ENCODE data around the gene C2CD2.
A peak's percentile ranks its signal among the peaks of the same experiment; 100 is the strongest.

The C2CD2 gene

GRCh38 chr21:41881051-41881450 lies 72.8 kb downstream of the C2CD2 start:
- no peaks in the 10 kb centered on the region for H3K27me3 ChIP-seq (ENCODE audit: insufficient read depth, low read length)
- no peak overlapping the region for H3K27ac ChIP-seq (ENCODE audit: low read depth, low read length)
- H3K9me3 ChIP-seq (ENCODE audit: insufficient read depth, low read depth, low read length) = no peaks in the 10 kb centered on the region
- no peaks in the 10 kb centered on the region for H3K36me3 ChIP-seq (ENCODE audit: insufficient read depth, low read length)
- 90% methylated on average over 6 of the region's 6 CpGs for WGBS
- H3K9ac ChIP-seq (ENCODE audit: low read depth, low read length) = no peak overlapping the region
- H3K4me1 ChIP-seq (ENCODE audit: insufficient read depth, low read length) = peaks cover 10% of the 10 kb centered on the region; the same call in 1 of the 2 replicates
- no peak overlapping the region for H3K4me3 ChIP-seq (ENCODE audit: low read length)

DNA sequence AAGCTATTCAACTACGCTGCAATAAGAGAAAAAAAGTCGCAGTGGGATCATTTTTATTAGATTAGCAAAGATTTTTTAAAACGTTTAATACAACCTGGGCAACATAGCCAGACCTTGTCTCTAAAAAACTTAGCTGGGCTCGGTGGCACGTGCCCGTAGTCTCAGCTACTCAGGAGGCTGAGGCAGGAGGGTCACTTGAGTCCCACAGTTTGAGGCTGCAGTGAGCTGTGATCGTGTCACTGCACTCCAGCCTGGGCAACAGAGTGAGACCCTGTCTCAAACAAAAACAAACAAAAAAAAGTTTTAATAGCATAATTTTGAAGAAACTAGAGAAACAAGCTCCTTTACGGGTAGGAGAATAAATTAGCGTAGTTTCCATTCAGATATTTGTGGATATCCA lies 73.7 kb downstream of the C2CD2 start:
- WGBS = 92% methylated on average over 9 of the region's 9 CpGs
- Histone ChIP-seq H3K4me1 (ENCODE audit: insufficient read depth, low read length) (peaks cover 8% of the 10 kb centered on the region; the same call in 1 of the 2 replicates), H3K4me3 (ENCODE audit: low read length) (peak overlapping the region; percentile 95; the same call in 1 of the 2 replicates), H3K9ac (ENCODE audit: low read depth, low read length) (no peak overlapping the region), H3K27me3 (ENCODE audit: insufficient read depth, low read length) (no peaks in the 10 kb centered on the region), H3K9me3 (ENCODE audit: insufficient read depth, low read depth, low read length) (no peaks in the 10 kb centered on the region), H3K27ac (ENCODE audit: low read depth, low read length) (no peak overlapping the region), H3K36me3 (ENCODE audit: insufficient read depth, low read length) (no peaks in the 10 kb centered on the region)

GRCh38 chr21:41879190-41879998 lies 74.4 kb downstream of the C2CD2 start, which contains the start of gene PRDM15:
PRDM15 (minus strand) TSS chr21:41879344; CDS start chr21:41860363, 18,981 bp downstream.
- H3K4me1 ChIP-seq (ENCODE audit: insufficient read depth, low read length) = peaks cover 7% of the 10 kb centered on the region; the same call in 1 of the 2 replicates
- WGBS = 2% methylated on average over 85 of the region's 89 CpGs

GRCh38 chr21:41878831-41879189 lies 75.0 kb downstream of the C2CD2 start:
- H3K9ac ChIP-seq (ENCODE audit: low read depth, low read length) = peak overlapping the region; percentile 94; the same call in 1 of the 2 replicates
- no peak overlapping the region; the same call in 1 of the 2 replicates for H3K27ac ChIP-seq (ENCODE audit: low read depth, low read length)
- H3K27me3 ChIP-seq (ENCODE audit: insufficient read depth, low read length) = no peaks in the 10 kb centered on the region
- H3K4me3 ChIP-seq (ENCODE audit: low read length) = peak overlapping the region; percentile 95
- WGBS = under 1% methylated on average over 65 of the region's 65 CpGs
- H3K4me1 ChIP-seq (ENCODE audit: insufficient read depth, low read length) = peaks cover 7% of the 10 kb centered on the region; the same call in 1 of the 2 replicates
- no peaks in the 10 kb centered on the region for H3K9me3 ChIP-seq (ENCODE audit: insufficient read depth, low read depth, low read length)
- H3K36me3 ChIP-seq (ENCODE audit: insufficient read depth, low read length) = no peaks in the 10 kb centered on the region

More at GRCh38 chr21:41879190-41879998, 74.4 kb downstream of the C2CD2 start, which contains the start of gene PRDM15:
- Histone ChIP-seq H3K36me3 (ENCODE audit: insufficient read depth, low read length) (no peaks in the 10 kb centered on the region), H3K9me3 (ENCODE audit: insufficient read depth, low read depth, low read length) (no peaks in the 10 kb centered on the region), H3K27ac (ENCODE audit: low read depth, low read length) (peak within 1 kb of the TSS; percentile 44), H3K9ac (ENCODE audit: low read depth, low read length) (peak within 1 kb of the TSS; percentile 94), H3K4me3 (ENCODE audit: low read length) (peak within 1 kb of the TSS; percentile 95), H3K27me3 (ENCODE audit: insufficient read depth, low read length) (no peaks in the 10 kb centered on the region)

GRCh38 chr21:41877901-41878830 lies 75.7 kb downstream of the C2CD2 start:
- Histone ChIP-seq H3K4me1 (ENCODE audit: insufficient read depth, low read length) (peaks cover 7% of the 10 kb centered on the region; the same call in 1 of the 2 replicates), H3K27me3 (ENCODE audit: insufficient read depth, low read length) (no peaks in the 10 kb centered on the region), H3K27ac (ENCODE audit: low read depth, low read length) (no peak overlapping the region), H3K4me3 (ENCODE audit: low read length) (peak overlapping the region; percentile 95), H3K36me3 (ENCODE audit: insufficient read depth, low read length) (no peaks in the 10 kb centered on the region), H3K9me3 (ENCODE audit: insufficient read depth, low read depth, low read length) (no peaks in the 10 kb centered on the region), H3K9ac (ENCODE audit: low read depth, low read length) (peak overlapping the region; percentile 82)
- 15% methylated on average over 45 of the region's 48 CpGs for WGBS

DNA sequence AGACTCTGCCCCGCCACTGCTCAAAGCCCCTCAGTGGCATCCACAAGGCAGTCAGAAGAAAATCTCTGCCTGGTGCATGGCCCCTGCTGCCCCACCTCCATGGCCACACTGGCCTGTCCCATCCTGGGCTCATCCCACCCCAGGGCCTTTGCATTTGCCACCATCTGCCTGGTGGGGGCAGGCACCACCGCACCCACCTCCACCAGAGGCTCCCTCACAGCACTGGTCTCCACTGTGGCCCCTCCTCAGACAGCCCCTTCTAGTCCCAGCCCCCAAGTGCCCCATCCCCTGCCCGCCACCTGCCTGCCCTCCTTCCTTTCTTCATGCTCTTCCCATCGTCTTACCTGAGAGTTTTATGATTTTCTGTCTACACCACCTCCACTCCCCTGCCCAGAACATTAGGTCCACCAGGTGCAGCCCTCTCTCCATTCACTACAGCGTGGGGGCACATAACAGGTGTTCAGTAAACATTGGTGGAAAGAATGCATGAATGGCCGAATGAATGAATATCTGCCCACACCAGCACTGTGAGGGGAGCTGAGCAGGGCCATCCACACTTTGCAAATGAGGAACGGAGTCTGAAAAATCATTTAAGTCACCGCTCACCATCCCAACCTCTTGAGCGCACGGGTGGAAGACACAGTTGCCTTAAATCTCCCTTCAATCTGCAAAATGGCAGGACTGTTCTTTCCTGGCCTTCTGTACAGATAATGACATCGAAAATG lies 76.7 kb downstream of the C2CD2 start:
- no peaks in the 10 kb centered on the region for H3K9me3 ChIP-seq (ENCODE audit: insufficient read depth, low read depth, low read length)
- H3K9ac ChIP-seq (ENCODE audit: low read depth, low read length) = no peak overlapping the region
- H3K4me1 ChIP-seq (ENCODE audit: insufficient read depth, low read length) = peaks cover 7% of the 10 kb centered on the region; the same call in 1 of the 2 replicates
- H3K27me3 ChIP-seq (ENCODE audit: insufficient read depth, low read length) = no peaks in the 10 kb centered on the region
- H3K4me3 ChIP-seq (ENCODE audit: low read length) = no peak overlapping the region
- no peaks in the 10 kb centered on the region for H3K36me3 ChIP-seq (ENCODE audit: insufficient read depth, low read length)
- WGBS = 94% methylated on average over 10 of the region's 11 CpGs
- H3K27ac ChIP-seq (ENCODE audit: low read depth, low read length) = no peak overlapping the region

DNA sequence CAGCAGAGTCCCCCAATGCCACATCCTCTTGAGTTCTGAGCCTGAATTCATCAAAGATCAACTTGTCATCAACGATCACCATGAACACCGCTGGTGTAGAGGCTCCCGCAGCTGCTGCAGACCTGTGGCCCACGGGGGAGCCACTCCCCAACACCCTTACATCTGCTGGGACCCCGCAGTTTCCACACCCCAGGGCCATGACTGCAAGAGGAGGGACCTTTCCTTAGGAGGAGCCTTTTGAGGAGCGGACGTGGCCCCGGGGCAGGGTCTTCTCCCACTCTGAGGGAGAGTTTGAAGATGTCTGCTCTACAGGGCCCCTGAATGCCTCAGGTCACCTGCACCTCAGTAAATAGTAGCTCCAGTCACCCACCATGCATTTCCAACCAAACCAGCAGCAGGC lies 77.4 kb downstream of the C2CD2 start:
- no peaks in the 10 kb centered on the region for H3K27me3 ChIP-seq (ENCODE audit: insufficient read depth, low read length)
- no peak overlapping the region for H3K27ac ChIP-seq (ENCODE audit: low read depth, low read length)
- no peak overlapping the region for H3K4me3 ChIP-seq (ENCODE audit: low read length)
- H3K4me1 ChIP-seq (ENCODE audit: insufficient read depth, low read length) = peaks cover 7% of the 10 kb centered on the region; the same call in 1 of the 2 replicates
- no peaks in the 10 kb centered on the region for H3K9me3 ChIP-seq (ENCODE audit: insufficient read depth, low read depth, low read length)
- H3K36me3 ChIP-seq (ENCODE audit: insufficient read depth, low read length) = no peaks in the 10 kb centered on the region
- no peak overlapping the region for H3K9ac ChIP-seq (ENCODE audit: low read depth, low read length)
- 94% methylated on average over 8 of the region's 8 CpGs for WGBS

GRCh38 chr21:41875086-41875485 lies 78.7 kb downstream of the C2CD2 start:
- H3K27ac ChIP-seq (ENCODE audit: low read depth, low read length) = no peak overlapping the region
- WGBS = 91% methylated on average over 8 of the region's 8 CpGs
- H3K9ac ChIP-seq (ENCODE audit: low read depth, low read length) = no peak overlapping the region
- H3K4me3 ChIP-seq (ENCODE audit: low read length) = no peak overlapping the region
- H3K9me3 ChIP-seq (ENCODE audit: insufficient read depth, low read depth, low read length) = no peaks in the 10 kb centered on the region
- no peaks in the 10 kb centered on the region for H3K27me3 ChIP-seq (ENCODE audit: insufficient read depth, low read length)
- no peaks in the 10 kb centered on the region for H3K36me3 ChIP-seq (ENCODE audit: insufficient read depth, low read length)
- H3K4me1 ChIP-seq (ENCODE audit: insufficient read depth, low read length) = peaks cover 7% of the 10 kb centered on the region; the same call in 1 of the 2 replicates

- peaks cover 7% of the 10 kb centered on the region; the same call in 1 of the 2 replicates for H3K4me1 ChIP-seq (ENCODE audit: insufficient read depth, low read length)
- H3K9ac ChIP-seq (ENCODE audit: low read depth, low read length) = no peak overlapping the region
- no peaks in the 10 kb centered on the region for H3K9me3 ChIP-seq (ENCODE audit: insufficient read depth, low read depth, low read length)
- 94% methylated on average over 11 of the region's 11 CpGs for WGBS
- H3K27me3 ChIP-seq (ENCODE audit: insufficient read depth, low read length) = no peaks in the 10 kb centered on the region
- H3K4me3 ChIP-seq (ENCODE audit: low read length) = no peak overlapping the region
- H3K36me3 ChIP-seq (ENCODE audit: insufficient read depth, low read length) = no peaks in the 10 kb centered on the region
- H3K27ac ChIP-seq (ENCODE audit: low read depth, low read length) = no peak overlapping the region
Observed at GRCh38 chr21:41874611-41875010, 79.2 kb downstream of the C2CD2 start.

DNA sequence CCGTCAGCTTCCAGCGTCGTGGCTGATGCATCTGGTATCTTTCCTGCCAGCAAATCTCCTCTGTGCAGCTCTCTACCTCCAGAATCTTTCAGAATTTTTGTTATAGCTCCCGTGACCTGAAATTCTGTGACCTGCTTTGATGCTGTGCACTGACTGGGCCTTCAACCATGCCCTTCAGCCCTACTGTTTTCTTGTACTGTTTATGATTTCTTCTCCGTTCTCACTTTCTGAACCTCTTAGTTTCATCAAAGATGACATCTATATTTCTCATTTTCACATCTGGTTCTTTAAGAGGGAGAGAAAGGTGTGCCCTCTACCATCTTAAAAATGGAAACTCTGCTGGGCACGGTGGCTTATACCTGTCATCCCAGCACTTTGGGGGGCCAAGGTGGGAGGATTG lies 80.4 kb downstream of the C2CD2 start:
- Histone ChIP-seq H3K9me3 (ENCODE audit: insufficient read depth, low read depth, low read length) (no peaks in the 10 kb centered on the region), H3K27me3 (ENCODE audit: insufficient read depth, low read length) (no peaks in the 10 kb centered on the region), H3K4me3 (ENCODE audit: low read length) (no peak overlapping the region), H3K27ac (ENCODE audit: low read depth, low read length) (no peak overlapping the region), H3K9ac (ENCODE audit: low read depth, low read length) (no peak overlapping the region), H3K36me3 (ENCODE audit: insufficient read depth, low read length) (no peaks in the 10 kb centered on the region), H3K4me1 (ENCODE audit: insufficient read depth, low read length) (peaks cover 7% of the 10 kb centered on the region; the same call in 1 of the 2 replicates)
- WGBS = 89% methylated on average over 6 of the region's 6 CpGs

All from HUES64 (cell line).